GM18508 (cell line): ENCODE data around the gene FRMD1.

Experiments
- ATAC-seq: cut with Tn5 transposase; IDR thresholded peaks from one replicate; pipeline ENCODE4 v1.9.1; 2021; ENCODE audit warnings: moderate number of reproducible peaks; ENCODE audit not compliant: insufficient read depth, unreplicated experiment

FRMD1 gene

GRCh38 chr6:168032005-168032760 is 46.8 kb downstream of the FRMD1 start:
- no peak for ATAC-seq

DNA sequence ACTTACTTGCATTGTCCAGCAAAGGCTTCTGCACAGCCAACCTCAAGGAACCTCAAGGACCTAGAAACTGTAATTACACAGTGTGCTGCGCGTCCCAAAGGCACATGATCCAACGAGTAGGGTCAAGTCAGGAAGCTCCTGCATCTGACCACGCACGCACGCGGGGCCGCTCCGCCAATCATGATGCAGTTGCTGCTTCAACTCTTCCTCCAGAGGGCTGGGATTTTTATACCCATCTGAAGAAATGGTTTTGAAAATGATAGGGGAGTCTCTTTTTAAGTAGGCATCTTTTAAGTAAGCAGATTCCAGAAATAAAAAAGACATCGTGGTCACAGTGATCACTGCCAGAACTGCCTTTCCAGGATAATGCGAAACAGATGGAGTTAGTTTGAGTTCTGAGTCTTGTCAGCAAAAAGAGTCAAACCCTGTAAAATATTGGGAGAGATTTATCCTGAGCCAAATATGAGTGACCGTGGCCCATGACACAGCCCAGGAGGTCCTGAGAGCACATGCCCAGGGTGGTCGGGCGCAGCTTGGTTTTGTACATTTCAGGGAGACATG is 47.5 kb downstream of the FRMD1 start:
- no peak for ATAC-seq

- no peak for ATAC-seq
Measured at GRCh38 chr6:168030908-168031307, 48.1 kb downstream of the FRMD1 start.

GRCh38 chr6:168030218-168030746 is 48.7 kb downstream of the FRMD1 start:
- ATAC-seq, result no peak

DNA sequence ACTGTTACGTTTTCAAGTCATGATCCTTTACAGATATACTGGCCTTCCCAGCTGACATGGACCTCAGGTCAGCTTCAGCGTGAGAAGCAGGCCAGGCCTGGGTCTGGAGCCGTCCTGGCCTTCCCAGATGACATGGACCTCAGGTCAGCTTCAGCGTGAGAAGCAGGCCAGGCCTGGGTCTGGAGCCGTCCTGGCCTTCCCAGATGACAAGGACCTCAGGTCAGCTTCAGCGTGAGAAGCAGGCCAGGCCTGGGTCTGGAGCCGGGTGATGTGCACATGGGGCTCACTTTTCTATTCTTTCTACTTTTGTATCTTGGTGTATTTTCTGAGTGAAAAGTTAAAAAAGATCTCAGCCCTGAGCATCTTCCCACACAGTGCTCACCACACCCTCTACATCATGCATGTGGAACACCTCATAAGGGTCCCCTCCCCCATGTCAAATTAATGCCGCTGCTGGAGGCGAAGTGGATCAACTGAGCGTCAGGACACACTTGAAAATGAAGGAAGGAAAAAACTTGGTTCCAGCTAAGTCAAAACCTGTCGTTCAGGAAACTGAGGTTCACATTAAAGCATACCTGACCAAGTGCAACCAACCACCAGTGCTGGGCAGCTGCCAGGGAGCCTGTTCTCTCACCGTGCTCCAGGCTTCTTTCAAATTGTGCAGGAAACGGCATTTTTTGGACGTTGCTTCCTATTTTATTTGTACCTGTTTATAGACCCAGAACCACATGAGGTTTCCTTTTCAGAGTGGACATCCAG is 49.4 kb downstream of the FRMD1 start:
- ATAC-seq, result no peak

- ATAC-seq, result no peak
Measured at GRCh38 chr6:168028181-168028580, 50.8 kb downstream of the FRMD1 start.

DNA sequence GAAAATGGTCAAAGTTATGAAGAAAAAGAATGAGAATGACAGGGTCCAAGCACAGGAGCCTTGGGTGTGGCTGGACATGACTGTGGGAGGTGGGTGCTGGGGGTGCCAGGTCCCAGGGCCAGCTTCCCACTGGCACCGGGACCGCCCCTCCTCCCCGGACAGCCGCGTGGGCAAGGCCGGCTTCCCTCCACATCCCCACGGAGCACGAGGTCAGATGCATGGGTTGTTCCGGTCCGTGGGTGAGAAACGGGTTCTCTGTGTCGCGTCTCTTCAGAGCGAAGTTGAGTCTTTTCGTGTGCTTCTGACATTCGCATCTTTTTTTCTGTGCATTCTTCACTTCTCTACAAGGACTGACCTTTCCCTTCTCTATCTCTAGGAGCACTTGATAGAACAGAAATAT is 51.5 kb downstream of the FRMD1 start:
- ATAC-seq, result no peak

DNA sequence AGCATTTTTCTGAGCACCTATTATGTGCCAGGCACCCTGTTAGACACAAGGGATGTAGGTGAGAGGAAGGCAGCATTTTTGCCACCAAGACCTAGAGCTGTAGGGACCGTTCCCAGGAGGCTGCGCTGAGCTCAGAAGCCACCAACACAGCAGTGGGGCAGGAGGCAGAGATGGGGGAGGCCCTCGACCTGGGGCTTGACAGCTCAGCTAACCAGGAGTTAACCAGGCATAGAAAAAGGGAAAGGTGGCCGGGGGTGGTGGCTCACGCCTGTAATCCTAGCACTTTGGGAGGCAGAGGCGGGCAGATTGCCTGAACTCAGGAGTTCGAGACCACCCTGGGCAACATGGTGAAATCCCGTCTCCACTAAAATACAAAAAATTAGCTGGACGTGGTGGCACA is 52.1 kb downstream of the FRMD1 start:
- no peak for ATAC-seq

- no peak for ATAC-seq
Measured at GRCh38 chr6:168025831-168026710, 52.9 kb downstream of the FRMD1 start.

DNA sequence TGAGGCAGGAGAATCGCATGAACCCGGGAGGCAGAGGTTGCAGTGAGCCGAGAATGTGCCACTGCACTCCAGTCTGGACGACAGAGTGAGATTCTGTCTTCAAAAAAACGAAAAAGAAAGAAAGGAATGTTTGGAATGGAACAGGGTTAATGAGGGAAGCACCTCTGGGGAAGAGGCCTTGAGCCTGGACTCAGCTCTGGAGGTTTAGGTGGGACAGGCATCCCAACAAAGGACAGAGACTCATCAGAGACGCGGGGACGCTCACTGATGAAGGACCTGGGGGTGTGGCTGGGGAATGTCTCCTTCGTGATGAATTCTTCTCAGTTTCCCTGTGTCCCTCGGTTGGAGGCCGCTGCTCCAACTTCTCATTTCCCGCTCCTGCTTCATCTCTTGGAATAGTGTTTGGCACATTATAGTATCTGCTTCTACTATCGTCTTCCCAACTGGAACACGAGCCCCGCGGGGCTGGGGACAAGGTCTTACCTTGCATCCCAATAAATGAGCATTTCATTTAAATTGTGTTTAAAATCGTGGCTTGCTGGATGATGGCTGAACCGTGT is 54.0 kb downstream of the FRMD1 start:
- ATAC-seq, result no peak

DNA sequence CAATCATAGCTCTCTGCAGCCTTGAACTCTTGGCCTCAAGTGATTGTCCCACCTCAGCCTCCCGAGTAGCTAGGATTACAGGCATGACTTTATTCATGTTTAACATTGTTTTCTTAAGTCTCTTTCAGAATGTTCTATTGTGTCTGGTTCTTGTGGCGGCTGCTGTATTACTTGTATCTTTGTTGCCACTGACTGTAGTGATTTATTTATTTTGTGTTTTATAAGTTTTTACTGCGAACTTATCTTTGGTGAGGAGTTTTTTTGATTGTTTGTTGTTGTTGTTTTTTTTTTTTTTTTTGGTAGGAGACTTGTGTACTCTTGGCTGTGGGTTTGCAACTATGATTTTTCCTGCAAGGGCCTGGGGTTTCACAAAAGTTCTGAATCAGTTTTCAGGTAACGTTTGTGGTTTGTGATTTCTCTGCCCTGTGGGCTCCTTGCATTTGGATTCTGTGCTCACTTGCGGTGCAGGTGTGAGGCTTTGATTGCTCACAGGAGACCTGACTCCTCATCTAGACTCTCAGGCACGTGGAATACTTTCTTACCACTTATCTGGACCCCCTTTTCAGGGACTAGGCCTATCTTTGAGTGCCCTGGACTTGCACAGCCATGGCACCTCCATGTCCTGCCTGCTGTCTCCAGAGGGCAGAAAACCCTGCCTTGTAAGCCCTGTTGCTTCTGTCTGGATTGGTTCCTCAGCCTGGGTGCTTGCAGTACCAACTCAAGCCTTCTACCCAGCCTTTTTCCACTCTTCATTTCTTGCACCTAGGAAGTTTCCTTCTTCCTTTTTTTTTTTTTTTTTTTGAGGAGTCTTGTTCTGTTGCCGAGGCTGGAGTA is 56.3 kb downstream of the FRMD1 start:
- ATAC-seq, result no peak

DNA sequence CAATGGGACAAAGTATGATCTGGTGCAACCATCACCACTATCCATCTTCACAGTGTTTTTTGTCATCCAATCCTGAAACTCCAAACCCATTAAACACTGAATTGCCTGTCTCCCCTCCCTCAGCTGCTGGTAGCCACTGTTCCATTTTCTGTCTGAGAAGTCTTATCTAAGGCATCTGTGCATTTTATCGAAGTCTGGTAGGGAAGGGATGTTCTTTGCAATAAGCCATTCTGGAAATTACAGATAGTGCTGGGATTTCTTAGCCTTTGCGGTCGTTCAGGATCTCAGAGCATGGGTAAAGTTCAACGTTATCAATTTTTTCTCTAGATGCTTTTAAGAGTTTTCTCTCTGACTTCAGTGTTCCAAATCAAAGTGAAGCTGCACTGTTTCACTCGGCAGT is 57.4 kb downstream of the FRMD1 start:
- ATAC-seq, result no peak

DNA sequence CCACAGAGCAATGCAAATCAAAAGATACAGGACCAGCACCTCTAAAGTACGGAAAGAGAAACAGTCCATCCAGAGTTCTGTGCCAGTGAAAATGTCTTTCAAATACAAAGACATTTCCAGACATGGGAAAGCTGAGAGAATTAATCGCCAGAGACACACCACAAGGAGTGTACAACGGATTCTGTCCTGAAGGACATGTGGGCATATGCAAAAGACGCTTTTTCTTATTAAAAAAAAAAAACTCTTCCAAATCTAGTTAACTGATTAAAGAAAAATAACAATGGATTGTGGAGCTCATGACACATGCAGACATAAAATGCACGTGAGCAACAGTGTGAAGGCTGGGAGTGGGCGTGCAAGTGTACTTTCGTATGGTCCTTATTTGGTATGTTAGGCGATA is 58.8 kb downstream of the FRMD1 start:
- no peak for ATAC-seq

- ATAC-seq, result no peak
Measured at GRCh38 chr6:168018664-168019063, 60.3 kb downstream of the FRMD1 start.

- no peak for ATAC-seq
Measured at GRCh38 chr6:168017629-168018028, 61.4 kb downstream of the FRMD1 start.

- ATAC-seq, result no peak
Measured at GRCh38 chr6:168016721-168017525, 62.1 kb downstream of the FRMD1 start.

- ATAC-seq, result no peak
Measured at GRCh38 chr6:168016176-168016620, 62.8 kb downstream of the FRMD1 start.

DNA sequence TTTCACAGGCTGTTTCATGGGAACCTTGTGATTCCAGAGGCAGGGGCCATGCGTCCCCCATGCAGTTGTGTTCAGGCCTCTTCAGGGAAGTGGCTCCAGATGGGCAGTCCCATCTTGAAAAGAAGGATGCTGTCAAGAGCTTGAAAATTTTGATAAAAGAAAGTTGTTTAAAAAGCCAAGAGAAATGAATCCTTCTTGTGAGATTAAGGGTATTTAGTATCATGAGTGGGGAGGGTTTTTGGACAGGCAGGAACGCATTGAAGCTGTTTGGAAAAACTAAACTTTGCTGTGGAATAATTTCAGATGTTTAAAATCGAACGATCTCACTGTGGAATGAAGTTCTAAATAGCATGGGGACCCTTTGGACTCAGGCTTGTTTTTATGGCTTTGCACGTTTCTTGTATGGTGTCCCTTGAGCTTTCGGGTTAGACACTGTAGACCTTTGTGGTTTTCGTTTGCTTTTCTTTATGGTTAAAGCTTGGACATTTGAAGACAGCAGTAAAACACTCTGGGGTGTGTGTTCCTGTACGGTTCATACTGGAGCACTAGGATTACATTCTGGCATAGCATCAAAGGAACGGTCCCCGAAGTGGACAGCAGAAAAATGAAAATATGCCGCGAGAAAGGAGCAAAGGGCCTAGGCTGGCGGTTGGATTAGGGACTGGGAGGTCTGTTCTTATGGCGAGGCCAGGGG is 63.4 kb downstream of the FRMD1 start:
- ATAC-seq, result no peak
